ENCODE measurements around the gene NCKIPSD.
A peak's percentile ranks its signal among the peaks of the same experiment; 100 is the strongest.
"Not testable (repeated sequence)": the region's sequence is repeated elsewhere in the genome, so short reads cannot be mapped to it uniquely, and the experiment has no call there.

The NCKIPSD gene

GRCh38 chr3:48685603-48686511 is at the start of gene NCKIPSD:
NCKIPSD (minus strand) TSS chr3:48685915; CDS start chr3:48685807, 108 bp downstream.
- peak; percentile 85 for DNase-seq (ENCODE audit: low spot score)

GRCh38 chr3:48735075-48735767 is 49.5 kb upstream of the NCKIPSD start:
- not testable (repeated sequence) for DNase-seq (ENCODE audit: low spot score)

- DNase-seq (ENCODE audit: low spot score) = not testable (repeated sequence)
Observed at GRCh38 chr3:48734541-48734940, 48.8 kb upstream of the NCKIPSD start.

- DNase-seq (ENCODE audit: low spot score) = not testable (repeated sequence)
Observed at GRCh38 chr3:48733752-48734518, 48.2 kb upstream of the NCKIPSD start.

- DNase-seq (ENCODE audit: low spot score) = no peak
Observed at GRCh38 chr3:48727511-48727910, 41.8 kb upstream of the NCKIPSD start.

- DNase-seq (ENCODE audit: low spot score) = not testable (repeated sequence)
Observed at GRCh38 chr3:48725185-48725855, 39.6 kb upstream of the NCKIPSD start.

- DNase-seq (ENCODE audit: low spot score) = no peak
Observed at GRCh38 chr3:48723725-48724124, 38.0 kb upstream of the NCKIPSD start.

GRCh38 chr3:48723293-48723692 is 37.6 kb upstream of the NCKIPSD start:
- DNase-seq (ENCODE audit: low spot score) = not testable (repeated sequence)

GRCh38 chr3:48716982-48717746 is 31.4 kb upstream of the NCKIPSD start, which contains the start of gene IP6K2:
IP6K2 (minus strand) TSS chr3:48717221; CDS start chr3:48695291, 21,930 bp downstream.
- DNase-seq (ENCODE audit: low spot score) = peak; percentile 98

- DNase-seq (ENCODE audit: low spot score) = no peak
Observed at GRCh38 chr3:48716508-48716981, 30.8 kb upstream of the NCKIPSD start.

GRCh38 chr3:48715174-48715800 is 29.6 kb upstream of the NCKIPSD start:
- peak; percentile 44 for DNase-seq (ENCODE audit: low spot score)

- DNase-seq (ENCODE audit: low spot score) = no peak
Observed at GRCh38 chr3:48711727-48712126, 26.0 kb upstream of the NCKIPSD start.

- DNase-seq (ENCODE audit: low spot score) = no peak
Observed at GRCh38 chr3:48709051-48709461, 23.3 kb upstream of the NCKIPSD start.

GRCh38 chr3:48708481-48708889 is 22.8 kb upstream of the NCKIPSD start:
- no peak for DNase-seq (ENCODE audit: low spot score)

- DNase-seq (ENCODE audit: low spot score) = no peak
Observed at GRCh38 chr3:48707157-48707556, 21.4 kb upstream of the NCKIPSD start.

GRCh38 chr3:48702320-48702920 is 16.7 kb upstream of the NCKIPSD start:
- DNase-seq (ENCODE audit: low spot score) = no peak

- no peak for DNase-seq (ENCODE audit: low spot score)
Observed at GRCh38 chr3:48700731-48701405, 15.2 kb upstream of the NCKIPSD start.

GRCh38 chr3:48698891-48699290 is 13.2 kb upstream of the NCKIPSD start:
- DNase-seq (ENCODE audit: low spot score) = no peak

- DNase-seq (ENCODE audit: low spot score) = no peak
Observed at GRCh38 chr3:48697952-48698351, 12.2 kb upstream of the NCKIPSD start.
